ENCODE results near the gene NKAIN4.

The NKAIN4 gene

GRCh38 chr20:63291811-63292210 lies 37.5 kb upstream of the NKAIN4 start:
- Mint-ChIP-seq H3K9me3 (no peaks in the 10 kb centered on the region), H3K4me1 (peaks cover 21% of the 10 kb centered on the region), H3K27me3 (peaks cover 24% of the 10 kb centered on the region), H3K4me3 (no peak overlapping the region), H3K27ac (no peak overlapping the region)
- no peak for DNase-seq
- no peak for ATAC-seq

GRCh38 chr20:63290677-63291472 lies 36.6 kb upstream of the NKAIN4 start:
- Mint-ChIP-seq H3K4me3 (no peak overlapping the region), H3K9me3 (no peaks in the 10 kb centered on the region), H3K27ac (peak overlapping the region in 1 of 2 donors; percentile 74), H3K27me3 (peaks cover 15% of the 10 kb centered on the region), H3K4me1 (peaks cover 21% of the 10 kb centered on the region)
- peak; percentile 68 to 74 for DNase-seq
- ATAC-seq = peak; percentile 64

- Mint-ChIP-seq H3K4me1 (peaks cover 14% of the 10 kb centered on the region), H3K4me3 (no peak overlapping the region), H3K9me3 (no peaks in the 10 kb centered on the region), H3K27ac (peak overlapping the region in 1 of 2 donors; percentile 42), H3K27me3 (peaks cover 8% of the 10 kb centered on the region)
- DNase-seq (no peak), ATAC-seq (no peak)
Measured at GRCh38 chr20:63290136-63290676, 35.9 kb upstream of the NKAIN4 start.

- Mint-ChIP-seq H3K4me3 (no peak overlapping the region), H3K27ac (peak overlapping the region; percentile 58 to 82), H3K9me3 (no peaks in the 10 kb centered on the region), H3K27me3 (peaks cover 1% of the 10 kb centered on the region), H3K4me1 (peaks cover 7% of the 10 kb centered on the region)
- DNase-seq = no peak
- no peak for ATAC-seq
Measured at GRCh38 chr20:63289311-63290135, 35.3 kb upstream of the NKAIN4 start.

- H3K27me3 Mint-ChIP-seq = no peaks in the 10 kb centered on the region
- H3K4me1 Mint-ChIP-seq = peaks cover 7% of the 10 kb centered on the region
- DNase-seq = no peak
- no peak overlapping the region for H3K4me3 Mint-ChIP-seq
- no peak overlapping the region for H3K27ac Mint-ChIP-seq
- ATAC-seq = no peak
- no peaks in the 10 kb centered on the region for H3K9me3 Mint-ChIP-seq
Measured at GRCh38 chr20:63288581-63289251, 34.5 kb upstream of the NKAIN4 start.

- peaks cover 7% of the 10 kb centered on the region for H3K4me1 Mint-ChIP-seq
- H3K27me3 Mint-ChIP-seq = no peaks in the 10 kb centered on the region
- H3K4me3 Mint-ChIP-seq = no peak overlapping the region
- no peaks in the 10 kb centered on the region for H3K9me3 Mint-ChIP-seq
- ATAC-seq = no peak
- no peak overlapping the region for H3K27ac Mint-ChIP-seq
- no peak for DNase-seq
Measured at GRCh38 chr20:63287697-63288580, 33.7 kb upstream of the NKAIN4 start.

GRCh38 chr20:63286781-63287696 lies 32.8 kb upstream of the NKAIN4 start:
- DNase-seq = no peak
- no peaks in the 10 kb centered on the region for H3K9me3 Mint-ChIP-seq
- ATAC-seq = no peak
- H3K4me1 Mint-ChIP-seq = peaks cover 7% of the 10 kb centered on the region
- H3K27ac Mint-ChIP-seq = peak overlapping the region in 1 of 2 donors; percentile 46
- H3K27me3 Mint-ChIP-seq = no peaks in the 10 kb centered on the region
- no peak overlapping the region for H3K4me3 Mint-ChIP-seq

GRCh38 chr20:63285636-63286615 lies 31.7 kb upstream of the NKAIN4 start:
- ATAC-seq = no peak

GRCh38 chr20:63284981-63285524 lies 30.8 kb upstream of the NKAIN4 start:
- Mint-ChIP-seq H3K9me3 (no peaks in the 10 kb centered on the region), H3K27me3 (no peaks in the 10 kb centered on the region), H3K4me3 (peak overlapping the region; percentile 71), H3K27ac (peak overlapping the region in 1 of 2 donors; percentile 74), H3K4me1 (no peaks in the 10 kb centered on the region)
- no peak for DNase-seq
- no peak for ATAC-seq

More at GRCh38 chr20:63285636-63286615, 31.7 kb upstream of the NKAIN4 start:
- Mint-ChIP-seq H3K4me3 (peak overlapping the region in 1 of 2 donors; percentile 37), H3K27ac (peak overlapping the region in 1 of 2 donors; percentile 19), H3K27me3 (no peaks in the 10 kb centered on the region), H3K4me1 (peaks cover 6% of the 10 kb centered on the region), H3K9me3 (no peaks in the 10 kb centered on the region)
- DNase-seq = no peak

- ATAC-seq = peak; percentile 33
- no peak for DNase-seq
- H3K4me3 Mint-ChIP-seq = peak overlapping the region; percentile 71 to 76
- no peaks in the 10 kb centered on the region for H3K9me3 Mint-ChIP-seq
- H3K4me1 Mint-ChIP-seq = no peaks in the 10 kb centered on the region
- no peak overlapping the region for H3K27ac Mint-ChIP-seq
- no peaks in the 10 kb centered on the region for H3K27me3 Mint-ChIP-seq
Measured at GRCh38 chr20:63284544-63284949, 30.3 kb upstream of the NKAIN4 start.

- Mint-ChIP-seq H3K27ac (peak overlapping the region; percentile 22 to 76), H3K27me3 (no peaks in the 10 kb centered on the region), H3K4me1 (no peaks in the 10 kb centered on the region), H3K4me3 (peak overlapping the region; percentile 71 to 76), H3K9me3 (no peaks in the 10 kb centered on the region)
- DNase-seq = no peak
- peak; percentile 70 for ATAC-seq
Measured at GRCh38 chr20:63284083-63284440, 29.8 kb upstream of the NKAIN4 start.

- H3K4me3 Mint-ChIP-seq = peak overlapping the region; percentile 71 to 76
- H3K27ac Mint-ChIP-seq = peak overlapping the region in 1 of 2 donors; percentile 76
- H3K27me3 Mint-ChIP-seq = no peaks in the 10 kb centered on the region
- no peaks in the 10 kb centered on the region for H3K9me3 Mint-ChIP-seq
- peak; percentile 24 for ATAC-seq
- H3K4me1 Mint-ChIP-seq = no peaks in the 10 kb centered on the region
- DNase-seq = no peak
Measured at GRCh38 chr20:63283397-63284082, 29.3 kb upstream of the NKAIN4 start.

Data from stimulated activated naive CD8-positive, alpha-beta T cell treated with anti-CD3 and anti-CD28 coated beads, Interleukin-15, amount 100 ng/mL, for 72 hours (primary cell).